HL-60/S4 treated with phorbol 12-myristate 13-acetate at 8.2 ng/mL for 4 days and 3 days (cell line): Measurements from ENCODE around the gene ADAM8.

Source experiments
- in situ Hi-C: fragments of 300-500 bp; cut with MboI; formaldehyde crosslinking; loops from 2 replicates; pipeline ENCODE4 v1.15.0; 2022; ENCODE audit warnings: low sequenced_read_pairs

Gene ADAM8

DNA sequence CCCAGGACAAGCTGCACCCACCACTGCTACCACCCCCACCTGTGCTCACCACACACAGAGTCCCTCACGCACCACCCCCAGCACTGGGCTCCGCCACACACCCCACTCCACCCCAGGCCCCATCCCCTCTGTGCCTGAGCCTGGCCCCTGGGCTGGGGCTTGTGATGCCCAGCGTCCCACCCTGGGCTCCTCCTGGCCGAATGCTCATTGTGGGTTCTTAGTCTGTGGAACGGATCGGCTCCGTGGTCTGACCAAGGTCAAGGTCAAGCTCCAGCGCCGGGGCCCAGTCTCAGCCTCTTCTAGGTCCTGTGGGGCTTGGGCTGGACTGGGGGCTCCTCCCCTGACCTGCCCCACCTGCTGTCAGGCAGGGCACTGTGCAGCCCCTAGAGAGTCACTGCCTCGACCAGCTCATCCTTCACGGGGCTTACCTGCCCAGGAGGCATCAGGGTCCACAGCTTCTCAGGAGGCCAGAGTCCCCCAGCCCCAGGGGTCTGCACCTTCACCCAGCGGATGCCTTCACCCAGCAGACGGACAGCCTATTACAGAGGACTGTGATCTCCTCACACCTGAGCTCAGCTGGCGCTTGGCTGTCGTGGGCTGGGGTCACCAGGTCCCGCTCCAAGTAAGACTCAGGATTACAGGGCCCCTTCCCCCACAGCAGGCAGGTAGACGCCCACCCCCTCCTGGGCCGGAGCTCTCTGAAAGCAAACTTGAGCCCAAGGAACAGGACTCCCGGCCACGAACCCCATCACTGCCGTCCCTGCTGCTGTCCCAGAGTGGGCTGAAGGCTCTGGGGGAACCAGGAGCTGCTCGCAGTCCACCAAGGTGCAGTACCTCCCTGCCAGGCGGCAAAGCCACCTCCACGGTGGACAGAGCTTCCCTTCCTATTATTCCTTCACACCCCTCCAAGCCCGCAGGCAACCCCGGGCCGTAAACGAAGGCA lies 61.9 kb downstream of the ADAM8 start:
- in situ Hi-C loops = no loop called here

DNA sequence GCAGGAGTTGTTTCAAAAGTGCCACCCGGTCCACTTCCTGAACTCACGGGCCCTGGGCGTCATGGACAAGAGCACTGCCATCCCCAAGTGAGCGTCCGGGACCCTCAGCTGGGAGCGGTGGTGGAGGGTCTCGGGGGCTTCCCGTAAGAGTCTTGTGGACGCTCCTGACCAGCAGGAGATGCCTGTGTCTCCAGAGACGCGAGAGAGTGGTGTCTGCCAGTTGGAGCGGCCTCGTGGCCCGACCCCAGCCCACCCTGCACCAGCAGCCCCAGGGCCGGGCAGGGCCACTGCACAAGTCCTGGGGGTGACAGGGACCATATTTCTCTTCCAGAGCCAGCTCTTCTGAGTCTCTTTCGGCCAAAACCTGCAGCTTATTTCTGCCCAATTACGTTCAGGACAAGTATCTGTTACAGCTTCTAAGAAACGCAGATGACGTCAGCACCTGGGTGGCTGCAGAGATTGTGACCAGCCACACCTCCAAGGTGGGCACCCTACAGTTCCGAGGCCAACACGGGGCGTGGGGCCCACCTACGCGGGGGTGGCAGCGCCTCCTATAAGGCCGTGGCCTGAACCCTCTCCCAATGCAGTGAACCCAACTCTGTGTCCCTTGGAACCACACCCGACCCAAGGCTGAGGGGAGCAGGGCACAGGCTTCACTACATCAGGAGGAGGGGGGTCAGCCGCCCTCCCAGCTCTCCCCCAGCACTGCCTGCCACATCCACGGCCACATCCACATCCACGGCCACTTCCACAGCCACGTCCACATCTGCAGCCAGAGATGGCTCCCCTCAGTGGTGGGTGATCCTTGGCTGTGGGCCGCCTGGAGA lies 62.8 kb downstream of the ADAM8 start:
- in situ Hi-C loops = no loop called here

DNA sequence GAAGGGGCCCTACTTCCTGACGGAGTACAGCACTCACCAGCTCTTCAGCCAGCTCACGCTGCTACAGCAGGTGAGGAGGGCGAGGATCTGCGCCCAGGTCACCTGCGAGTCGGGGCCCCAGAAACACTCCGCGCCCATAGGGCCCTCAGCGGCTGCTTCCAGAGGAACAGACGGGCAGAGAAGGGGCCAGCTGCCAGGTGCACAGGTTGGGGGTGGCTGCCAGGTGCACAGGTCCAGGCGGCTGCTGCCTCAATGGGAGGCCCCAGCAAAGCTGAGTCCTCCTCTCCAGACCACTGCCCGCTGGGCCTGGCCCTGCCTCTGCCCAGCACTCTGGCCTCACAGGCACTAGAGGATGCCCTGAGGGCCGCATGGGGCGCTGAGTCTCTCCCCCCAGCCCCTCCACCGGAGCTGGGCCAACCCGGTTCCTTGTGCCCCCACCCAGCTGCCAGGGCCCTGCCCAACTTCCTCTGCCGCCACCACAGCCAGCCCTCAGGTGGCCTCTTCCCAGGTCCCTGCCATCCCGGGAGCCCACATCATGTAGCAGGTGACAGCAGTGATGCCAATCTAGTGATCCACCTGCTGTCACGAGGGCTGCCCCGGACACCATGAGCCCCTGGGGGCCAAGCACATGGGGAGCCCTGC lies 63.7 kb downstream of the ADAM8 start:
- in situ Hi-C loops = no loop called here
